IMR-90 (cell line): ENCODE data around the gene TBX1. TPM values are rescaled to one million over a fixed set of nuclear protein-coding genes. Genes with fewer than 3 reads are reported as not detected.

Source experiments
- ATAC-seq: fragments of 200-7000 bp; cut with Tn5 transposase; 2 replicates; pipeline ENCODE4 v1.9.1; 2020; ENCODE audit warnings: low read depth, mild to moderate bottlenecking, moderate library complexity
- BruUV-seq: library from RNA; stranded (reverse); fragments of 400-500 nt; replicated peaks from 2 replicates; lab custom pipeline; 2021; lab: Mats Ljungman, UMichigan
- CTCF ChIA-PET: fragments of 300-600 bp; formaldehyde crosslinking; extraction: SDS; loops from one replicate; lab custom pipeline; 2021; ENCODE audit warnings: antibody characterized with exemption; lab: Yijun Ruan, JAX
- POLR2A ChIA-PET: fragments of 300-600 bp; sonication (Branson Sonifier 250); formaldehyde crosslinking; loops from one replicate; lab custom pipeline; 2022; ENCODE audit warnings: antibody characterized with exemption; ENCODE audit not compliant: unreplicated experiment; lab: Charles Lee
- DNase-seq: peaks from one replicate; pipeline ENCODE4 v3.0.0; 2013
- H2AFZ ChIP-seq: replicated peaks from 2 replicates; pipeline ENCODE3; 2013; ENCODE audit warnings: low read length, mild to moderate bottlenecking; ENCODE audit not compliant: poor library complexity
- H2AK5ac ChIP-seq: 2 replicates; pipeline ENCODE4 v1.6.1; 2013; ENCODE audit warnings: low read depth, low read length, inconsistent platforms
- H2AK9ac ChIP-seq: replicated peaks from 2 replicates; pipeline ENCODE3; 2013; ENCODE audit warnings: mild to moderate bottlenecking, low read depth, low read length, moderate library complexity; ENCODE audit not compliant: poor library complexity
- H2BK120ac ChIP-seq: 2 replicates; pipeline ENCODE4 v1.6.1; 2013; ENCODE audit warnings: low read depth, low read length, inconsistent platforms
- H2BK15ac ChIP-seq: 3 replicates; pipeline ENCODE4 v1.6.1; 2013; ENCODE audit warnings: low read depth, low read length, inconsistent platforms
- H2BK20ac ChIP-seq: 2 replicates; pipeline ENCODE4 v1.6.1; 2013; ENCODE audit warnings: low read depth, mild to moderate bottlenecking, inconsistent platforms, low read length, moderate library complexity
- H2BK5ac ChIP-seq: 2 replicates; pipeline ENCODE4 v1.6.1; 2013; ENCODE audit warnings: mild to moderate bottlenecking, low read depth, low read length, inconsistent platforms; ENCODE audit not compliant: poor library complexity, severe bottlenecking
- H3K14ac ChIP-seq: replicated peaks from 2 replicates; pipeline ENCODE4 v1.6.1; 2013; ENCODE audit warnings: low read depth, low read length, inconsistent platforms
- H3K18ac ChIP-seq: 2 replicates; pipeline ENCODE4 v1.6.1; 2013; ENCODE audit warnings: low read depth, low read length, control low read depth
- H3K23ac ChIP-seq: 2 replicates; pipeline ENCODE4 v1.6.1; 2013; ENCODE audit warnings: low read depth, low read length, inconsistent platforms
- H3K27ac ChIP-seq: 2 replicates; pipeline ENCODE4 v1.5.1; 2013; ENCODE audit warnings: mild to moderate bottlenecking, control low read depth, low read length; ENCODE audit not compliant: insufficient read depth
- H3K27me3 ChIP-seq: 2 replicates; pipeline ENCODE4 v1.6.1; 2013; ENCODE audit warnings: low read length; ENCODE audit not compliant: control insufficient read depth, insufficient read depth
- H3K36me3 ChIP-seq: 2 replicates; pipeline ENCODE4 v1.6.1; 2013; ENCODE audit warnings: low read length, mixed read lengths; ENCODE audit not compliant: control insufficient read depth, insufficient read depth
- H3K4ac ChIP-seq: 2 replicates; pipeline ENCODE4 v1.6.1; 2013; ENCODE audit warnings: low read depth, low read length, inconsistent platforms
- H3K4me1 ChIP-seq: 2 replicates; pipeline ENCODE4 v1.6.1; 2013; ENCODE audit warnings: low read length, mixed read lengths; ENCODE audit not compliant: control insufficient read depth, insufficient read depth
- H3K4me2 ChIP-seq: 2 replicates; pipeline ENCODE4 v1.6.1; 2013; ENCODE audit warnings: low read depth, mild to moderate bottlenecking, control low read depth, low read length, moderate library complexity
- H3K4me3 ChIP-seq: 2 replicates; pipeline ENCODE4 v1.5.1; 2013; ENCODE audit warnings: low read depth, mild to moderate bottlenecking, control low read depth, low read length, moderate library complexity; ENCODE audit not compliant: insufficient read depth
- H3K56ac ChIP-seq: 2 replicates; pipeline ENCODE4 v1.6.1; 2013; ENCODE audit warnings: low read length, inconsistent platforms; ENCODE audit not compliant: insufficient read depth; ENCODE audit errors: extremely low read depth
- H3K79me1 ChIP-seq, 2 experiments: 2 replicates each; pipeline ENCODE4 v1.6.1; 2013; ENCODE audit warnings: low read length in 2 of 2, inconsistent platforms in 1 of 2, low read depth in 1 of 2
- H3K9ac ChIP-seq: 2 replicates; pipeline ENCODE4 v1.6.1; 2013; ENCODE audit warnings: low read depth, low read length, control low read depth
- H3K9me1 ChIP-seq: 2 replicates; pipeline ENCODE4 v1.6.1; 2013; ENCODE audit warnings: low read length, inconsistent platforms; ENCODE audit not compliant: insufficient read depth
- H3K9me3 ChIP-seq: 2 replicates; pipeline ENCODE4 v1.6.1; 2013; ENCODE audit warnings: low read length; ENCODE audit not compliant: control insufficient read depth, insufficient read depth
- H4K20me1 ChIP-seq: 2 replicates; pipeline ENCODE4 v1.6.1; 2013; ENCODE audit warnings: low read length, inconsistent platforms; ENCODE audit not compliant: insufficient read depth
- H4K5ac ChIP-seq: 2 replicates; pipeline ENCODE4 v1.6.1; 2013; ENCODE audit warnings: mild to moderate bottlenecking, low read depth, low read length, control low read depth
- H4K8ac ChIP-seq, 2 experiments: 2 replicates each; pipeline ENCODE4 v1.6.1; 2013; ENCODE audit warnings: low read depth in 2 of 2, low read length in 2 of 2, control low read depth in 1 of 2, inconsistent platforms in 1 of 2
- H4K91ac ChIP-seq: 2 replicates; pipeline ENCODE4 v1.6.1; 2013; ENCODE audit warnings: low read depth, low read length, inconsistent platforms; ENCODE audit not compliant: insufficient read depth
- BHLHE40 ChIP-seq: fragments of 150-350 bp; IDR thresholded peaks from 2 replicates; pipeline ENCODE4 v1.6.1; 2016; ENCODE audit warnings: mild to moderate bottlenecking, low read depth, low read length
- CEBPB ChIP-seq: IDR thresholded peaks from 2 replicates; pipeline ENCODE4 v1.6.1; 2012; ENCODE audit warnings: low read depth, low read length, improper control_type of control experiment
- CHD1 ChIP-seq: IDR thresholded peaks from 2 replicates; pipeline ENCODE4 v1.6.1; 2012; ENCODE audit warnings: low read depth, low read length, improper control_type of control experiment
- CTCF ChIP-seq: conservative IDR thresholded peaks from 2 replicates; pipeline ENCODE4 v1.5.1; 2012; ENCODE audit warnings: mild to moderate bottlenecking, low read depth, low read length, improper control_type of control experiment
- ELK1 ChIP-seq: fragments of 150-350 bp; IDR thresholded peaks from 2 replicates; pipeline ENCODE4 v1.6.1; 2016; ENCODE audit warnings: low read depth, mild to moderate bottlenecking, low read length, moderate library complexity, borderline replicate concordance
- FOS ChIP-seq: fragments of 150-350 bp; IDR thresholded peaks from 2 replicates; pipeline ENCODE4 v1.6.1; 2016; ENCODE audit warnings: low read depth, low read length
- MAFK ChIP-seq: IDR thresholded peaks from 2 replicates; pipeline ENCODE4 v1.6.1; 2012; ENCODE audit warnings: low read depth, low read length, improper control_type of control experiment
- MAZ ChIP-seq: IDR thresholded peaks from 2 replicates; pipeline ENCODE4 v1.6.1; 2012; ENCODE audit warnings: low read depth, mild to moderate bottlenecking, low read length, improper control_type of control experiment, moderate library complexity, borderline replicate concordance
- MXI1 ChIP-seq: IDR thresholded peaks from 2 replicates; pipeline ENCODE4 v1.6.1; 2012; ENCODE audit warnings: low read depth, mild to moderate bottlenecking, low read length, moderate library complexity, borderline replicate concordance
- NFE2L2 ChIP-seq: fragments of 150-350 bp; IDR thresholded peaks from 2 replicates; pipeline ENCODE4 v1.6.1; 2016; ENCODE audit warnings: low read depth, mild to moderate bottlenecking, low read length
- POLR2A ChIP-seq: IDR thresholded peaks from 2 replicates; pipeline ENCODE4 v1.6.1; 2012; ENCODE audit warnings: mild to moderate bottlenecking, low read depth, low read length
- RAD21 ChIP-seq: IDR thresholded peaks from 2 replicates; pipeline ENCODE4 v1.6.1; 2012; ENCODE audit warnings: low read length, improper control_type of control experiment
- RCOR1 ChIP-seq: IDR thresholded peaks from 2 replicates; pipeline ENCODE4 v1.6.1; 2012; ENCODE audit warnings: mild to moderate bottlenecking, low read length, improper control_type of control experiment; ENCODE audit not compliant: insufficient replicate concordance
- RFX5 ChIP-seq: IDR thresholded peaks from 2 replicates; pipeline ENCODE4 v1.8.0; 2012; ENCODE audit warnings: low read depth, mild to moderate bottlenecking, low read length, moderate library complexity
- SMC3 ChIP-seq: fragments of 150-350 bp; IDR thresholded peaks from 2 replicates; pipeline ENCODE4 v1.6.1; 2016; ENCODE audit warnings: low read depth, mild to moderate bottlenecking, antibody characterized with exemption, low read length, moderate library complexity
- USF2 ChIP-seq: fragments of 150-350 bp; IDR thresholded peaks from 2 replicates; pipeline ENCODE4 v1.6.1; 2017; ENCODE audit warnings: mild to moderate bottlenecking, antibody characterized with exemption, low read length, low read depth
- WGBS, 2 experiments: methylation state at CpG; one replicate each; pipeline versions ENCODE4 v1.1.5 to v1.1.7; 2013; ENCODE audit warnings: missing lambda C conversion rate in 2 of 2; ENCODE audit not compliant: insufficient read length in 1 of 2; ENCODE audit errors: extremely low coverage in 2 of 2; 5-methylcytosine and 5-hydroxymethylcytosine counted together
- dilution Hi-C: fragments of 300-500 bp; cut with HindIII; formaldehyde crosslinking; loops from one replicate; pipeline ENCODE4 v1.14.3; 2018; ENCODE audit warnings: low sequenced_read_pairs; ENCODE audit not compliant: unreplicated experiment
- in situ Hi-C: fragments of 300-500 bp; cut with MboI; formaldehyde crosslinking; loops from 3 replicates; pipeline ENCODE4 v1.14.3; 2019; ENCODE audit warnings: low sequenced_read_pairs, inconsistent platforms, mixed read lengths
- intact Hi-C: fragments of 100-400 bp; cut with micrococcal nuclease; formaldehyde crosslinking; loops from 2 replicates; pipeline ENCODE4 v1.10.0; 2022
- polyA plus RNA-seq, 3 experiments: library from polyadenylated mRNA; depleted of rRNA; stranded (reverse); fragments of >200 nt; gene quantifications; 2 replicates each; pipeline ENCODE4 v1.2.3, GENCODE V29; 2012; ENCODE audit warnings: low replicate concordance in 1 of 3
- total RNA-seq: library from RNA; depleted of rRNA; stranded (reverse); fragments of >200 nt; gene quantifications from 2 replicates; pipeline ENCODE4 v1.2.3, GENCODE V29; 2012

The TBX1 gene
- total and polyA plus RNA-seq, 2 of the 4 experiments (the other 2 are of a cell fraction): 0.03 TPM; not detected in 1

- 90% methylated on average over 3 of the region's 6 CpGs; no CpG with 5 or more reads in 1 of the 2 experiments for WGBS, 2 experiments
These were observed 32.3 kb upstream of the TBX1 start for GRCh38 chr22:19728271-19728670.

More at GRCh38 chr22:19728271-19728670, 32.3 kb upstream of the TBX1 start:
- Histone ChIP-seq H3K56ac (no peak overlapping the region), H4K20me1 (no peaks in the 10 kb centered on the region), H2BK20ac (no peak overlapping the region), H2BK5ac (no peak overlapping the region), H3K18ac (no peak overlapping the region), H3K27me3 (peaks cover 24% of the 10 kb centered on the region; the same call in 1 of the 2 replicates), H3K4me1 (no peaks in the 10 kb centered on the region; the same call in none of the 2 replicates), H3K36me3 (no peaks in the 10 kb centered on the region), H3K4ac (no peak overlapping the region), H2AFZ (no peak overlapping the region), H4K8ac (no peak overlapping the region), H3K9me1 (no peaks in the 10 kb centered on the region), H3K14ac (no peak overlapping the region), H2BK120ac (no peak overlapping the region), H4K91ac (no peak overlapping the region), H3K9ac (no peak overlapping the region), H3K79me1 (no peaks in the 10 kb centered on the region), H3K9me3 (no peaks in the 10 kb centered on the region), H4K5ac (no peak overlapping the region), H3K23ac (no peak overlapping the region), H3K4me2 (no peak overlapping the region), H2AK5ac (no peak overlapping the region), H2BK15ac (no peak overlapping the region), H2AK9ac (peak overlapping the region; percentile 55), H3K27ac (no peak overlapping the region), H3K4me3 (no peak overlapping the region)
- CTCF ChIA-PET: no interaction called here
- dilution Hi-C loops: no loop called here
- DNase-seq: no peak
- TF ChIP-seq SMC3 (no peak), ELK1 (no peak), RAD21 (no peak), CTCF (no peak), BHLHE40 (no peak), MAFK (no peak), RCOR1 (no peak), CEBPB (no peak), USF2 (no peak), MAZ (no peak), POLR2A (no peak), NFE2L2 (no peak), RFX5 (no peak), FOS (no peak), MXI1 (no peak), CHD1 (no peak)
- in situ Hi-C loops: no loop called here
- BruUV-seq: no TSS peak
- intact Hi-C loops: no loop called here
- POLR2A ChIA-PET: no interaction called here
- no peak for ATAC-seq
